Activated CD8-positive, alpha-beta memory T cell treated with anti-CD3 and anti-CD28 coated beads for 4 hours (primary cell): ENCODE results near the gene CFAP45.
"Not testable (repeated sequence)": the region's sequence is repeated elsewhere in the genome, so short reads cannot be mapped to it uniquely, and the experiment has no call there.

Source experiments
- DNase-seq, 2 donors: peaks; one replicate each; pipeline ENCODE4 v3.0.0-alpha.2; 2020; ENCODE audit warnings: low read depth in 2 of 2

CFAP45 gene

DNA sequence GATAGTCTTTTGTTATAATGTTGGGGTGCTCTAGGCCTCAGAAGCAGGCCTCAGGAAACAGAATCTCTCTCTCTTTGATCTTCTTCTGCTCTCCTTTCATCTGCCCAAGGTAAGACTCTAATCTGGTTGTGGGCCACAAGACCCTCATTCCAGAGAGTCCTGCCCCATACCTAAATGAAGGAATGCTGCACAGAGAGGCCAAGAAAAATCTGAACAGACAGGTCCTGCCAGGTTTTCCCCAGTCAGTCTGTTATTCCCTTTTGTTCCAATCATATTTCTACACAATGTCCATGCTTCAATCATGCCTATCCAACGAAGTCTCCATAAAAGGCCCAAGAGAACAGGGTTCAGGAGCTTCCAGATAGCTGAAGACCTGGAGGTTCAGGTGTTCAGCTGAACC lies 7.0 kb upstream of the CFAP45 start:
- DNase-seq, result no peak

DNA sequence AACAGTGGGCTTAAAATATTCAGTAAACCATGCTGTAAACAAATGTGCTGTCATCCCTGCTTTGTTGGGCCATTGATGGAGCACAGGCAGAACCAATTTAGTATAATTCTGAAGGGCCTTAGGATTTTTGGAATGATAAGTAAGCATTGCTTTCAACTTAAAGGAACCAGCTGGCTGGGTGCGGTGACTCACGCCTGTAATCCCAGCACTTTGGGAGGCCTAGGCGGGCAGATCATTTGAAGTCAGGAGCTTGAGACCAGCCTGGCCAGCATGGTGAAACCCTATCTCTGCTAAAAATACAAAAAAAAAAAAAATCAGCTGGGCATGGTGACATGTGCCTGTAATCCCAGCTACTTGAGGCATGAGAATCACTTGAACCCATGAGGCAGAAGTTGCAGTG lies 4.1 kb upstream of the CFAP45 start:
- DNase-seq, result not testable (repeated sequence)

- DNase-seq, result no peak
These were observed 2.6 kb upstream of the CFAP45 start for GRCh38 chr1:159902541-159902940.

GRCh38 chr1:159900755-159901360 lies 893 bp upstream of the CFAP45 start:
- no peak for DNase-seq

DNA sequence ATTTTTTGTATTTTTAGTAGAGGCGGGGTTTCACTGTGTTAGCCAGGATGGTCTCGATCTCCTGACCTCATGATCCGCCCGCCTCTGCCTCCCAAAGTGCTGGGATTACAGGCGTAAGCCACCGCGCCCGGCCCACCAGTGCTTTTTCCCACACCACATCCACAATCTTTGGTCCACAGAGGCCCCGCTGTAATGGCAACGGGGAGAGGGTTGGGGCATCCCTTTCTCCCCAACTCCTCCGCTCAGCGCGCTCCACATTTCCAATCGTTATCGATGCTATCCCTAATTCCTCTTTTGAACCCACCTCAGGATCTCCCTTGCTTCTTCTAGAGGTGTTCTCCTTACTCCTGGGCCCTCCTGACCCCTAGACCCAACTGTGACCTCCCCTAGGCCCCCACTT lies 331 bp downstream of the CFAP45 start:
- not testable (repeated sequence) for DNase-seq

- DNase-seq, result no peak
These were observed 1.4 kb downstream of the CFAP45 start for GRCh38 chr1:159898527-159898926.

DNA sequence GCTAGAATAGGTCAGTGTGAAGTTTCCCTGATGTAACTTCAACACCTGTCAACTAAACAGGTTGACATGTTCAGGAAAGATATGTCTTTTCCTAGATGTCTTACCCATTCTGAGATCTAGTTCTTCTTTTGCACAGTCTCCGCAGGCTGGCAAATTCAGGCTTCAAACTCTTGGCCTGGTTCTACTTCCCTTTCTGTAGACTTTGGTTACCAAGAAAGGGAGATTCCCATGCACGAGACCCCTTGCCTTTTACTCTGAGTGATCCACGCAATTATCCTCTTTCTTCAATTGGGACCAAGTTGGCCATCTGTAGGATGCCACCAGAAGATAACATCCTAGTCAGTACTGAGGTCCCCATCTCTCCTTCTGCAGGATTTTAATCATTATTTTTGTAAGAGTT lies 2.0 kb downstream of the CFAP45 start:
- DNase-seq, result no peak

DNA sequence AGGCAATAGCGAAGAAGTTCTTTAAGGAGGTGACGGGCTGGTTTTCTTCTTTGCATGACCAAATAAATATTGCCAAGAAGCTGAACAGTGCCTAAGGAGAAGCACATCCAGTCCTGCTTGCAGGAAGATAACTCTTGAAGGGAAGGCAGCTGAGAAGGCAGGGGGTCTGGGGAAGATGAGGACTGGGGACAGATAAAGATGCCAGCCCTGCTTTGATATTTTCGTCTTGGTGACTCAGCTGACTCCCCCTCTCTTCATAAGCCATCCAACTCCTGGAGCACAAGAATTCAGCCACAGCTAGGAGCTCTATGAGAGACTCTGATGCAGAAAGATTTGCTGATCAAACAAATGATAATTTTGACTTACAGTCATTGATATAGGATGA lies 3.4 kb downstream of the CFAP45 start:
- no peak for DNase-seq

DNA sequence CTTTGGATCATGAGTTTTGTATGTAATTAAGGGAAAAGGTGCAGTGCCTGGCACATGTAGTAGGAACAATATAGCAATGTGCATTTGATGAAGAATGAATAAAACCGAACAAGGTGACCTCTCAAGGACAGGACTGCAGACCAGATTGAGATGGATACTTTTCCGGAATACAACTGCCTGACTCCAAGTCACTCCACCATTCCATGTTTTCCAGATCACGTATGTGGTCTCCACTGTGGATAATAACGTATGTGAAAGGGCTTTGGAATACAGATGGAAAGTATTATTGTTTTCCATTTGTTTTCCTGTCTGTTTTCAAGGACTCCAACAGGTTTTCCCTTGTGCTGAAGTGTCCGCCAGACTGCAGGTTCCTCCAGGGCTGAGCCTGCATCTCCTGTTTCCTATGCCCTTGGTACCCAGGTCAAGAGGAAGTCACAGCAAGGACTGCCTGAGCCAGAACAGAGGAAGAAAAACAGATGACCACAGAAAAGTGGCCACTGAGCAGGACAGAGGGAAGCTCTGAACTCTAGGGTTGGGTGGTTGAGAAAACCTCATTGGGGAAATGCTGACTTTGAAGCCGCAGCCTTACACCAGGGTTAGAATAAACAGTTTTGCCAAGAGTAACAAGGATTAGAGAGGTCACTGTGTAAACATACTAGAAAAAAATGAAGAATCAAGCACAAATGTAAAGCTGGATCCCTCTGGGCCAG lies 4.0 kb downstream of the CFAP45 start:
- no peak for DNase-seq

- no peak for DNase-seq
These were observed 4.7 kb downstream of the CFAP45 start for GRCh38 chr1:159895286-159895685.

DNA sequence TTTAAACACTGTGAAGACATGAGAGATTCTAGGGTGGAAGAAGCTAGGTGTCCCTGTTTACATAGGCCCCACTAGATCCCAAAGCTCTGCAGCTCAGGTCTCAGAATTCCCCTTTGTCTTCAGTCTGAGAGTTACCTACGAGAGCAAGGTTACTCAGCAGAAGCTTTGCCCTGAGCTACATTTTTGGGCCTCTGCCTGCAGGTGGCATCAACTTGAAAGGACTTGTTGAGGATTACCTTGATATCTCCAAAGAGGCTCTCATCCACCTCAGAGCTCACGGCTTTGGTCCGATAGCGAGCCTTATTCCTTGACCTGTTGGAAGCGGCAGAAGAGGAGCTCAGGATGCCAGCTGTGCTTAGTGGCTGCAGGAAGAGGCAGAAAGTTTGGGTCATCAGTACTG lies 7.0 kb downstream of the CFAP45 start:
- DNase-seq, result no peak

GRCh38 chr1:159891275-159892157 lies 8.4 kb downstream of the CFAP45 start:
- DNase-seq, result peak; percentile 55 to 59

DNA sequence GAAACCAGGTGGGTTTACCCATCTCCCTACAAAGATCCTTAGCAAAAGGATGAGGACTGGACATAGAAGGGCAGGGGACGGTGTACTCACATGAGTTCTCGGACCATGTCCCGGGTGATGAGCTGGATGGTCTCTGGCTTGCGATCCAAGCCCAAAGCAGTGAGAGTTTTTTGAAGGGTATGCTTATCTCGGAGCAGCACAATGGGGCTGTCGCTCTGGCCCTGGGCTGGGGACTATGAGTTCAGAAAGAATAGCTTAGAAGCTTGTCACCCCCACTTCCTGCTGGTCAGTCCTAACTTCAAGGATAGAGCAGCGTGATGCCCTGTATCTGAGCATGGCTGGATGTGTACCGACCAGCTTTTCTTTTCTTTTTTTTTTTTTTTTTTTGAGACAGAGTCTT lies 9.6 kb downstream of the CFAP45 start:
- no peak for DNase-seq

DNA sequence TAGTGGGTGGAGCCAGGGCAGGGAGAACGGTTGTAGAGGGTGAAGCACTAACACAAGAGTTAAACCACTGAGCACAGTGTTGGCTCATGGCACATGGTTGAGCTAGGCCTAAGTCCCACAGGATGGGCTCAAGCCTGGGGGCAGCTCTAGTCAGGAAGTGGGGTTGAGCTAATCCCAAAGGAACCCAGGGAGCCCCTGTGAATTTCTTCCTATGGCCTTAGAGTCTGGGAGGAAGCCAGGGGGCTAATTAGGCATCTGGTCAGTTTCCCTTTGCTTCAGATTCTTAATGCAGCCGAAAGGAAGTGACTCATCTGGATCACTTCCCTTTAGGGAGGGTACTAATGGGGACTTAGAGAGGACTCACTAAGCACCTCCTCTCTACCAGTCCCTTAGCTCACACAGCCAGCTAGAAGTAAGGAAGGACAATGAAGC lies 10.1 kb downstream of the CFAP45 start:
- no peak for DNase-seq

DNA sequence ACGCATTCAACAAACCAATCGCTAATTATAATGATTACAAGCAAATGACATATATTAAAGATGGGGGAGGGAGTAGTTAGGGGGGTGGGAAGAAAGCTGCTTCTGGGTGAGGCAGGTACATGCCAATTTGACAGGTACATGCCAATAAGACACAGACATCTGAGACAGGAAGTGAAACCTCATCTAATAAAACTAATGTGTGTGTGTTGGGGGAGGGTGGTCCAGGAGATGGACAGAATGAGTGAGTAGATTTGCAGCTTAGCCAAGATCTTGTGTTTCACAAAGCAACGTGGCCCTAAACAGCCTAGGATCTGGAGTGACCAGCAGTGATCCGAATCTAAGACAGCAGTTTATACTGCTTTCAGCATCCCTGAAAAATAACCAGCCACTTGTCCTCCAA lies 10.8 kb downstream of the CFAP45 start:
- DNase-seq, result no peak

GRCh38 chr1:159884296-159884695 lies 15.7 kb downstream of the CFAP45 start:
- DNase-seq, result no peak

DNA sequence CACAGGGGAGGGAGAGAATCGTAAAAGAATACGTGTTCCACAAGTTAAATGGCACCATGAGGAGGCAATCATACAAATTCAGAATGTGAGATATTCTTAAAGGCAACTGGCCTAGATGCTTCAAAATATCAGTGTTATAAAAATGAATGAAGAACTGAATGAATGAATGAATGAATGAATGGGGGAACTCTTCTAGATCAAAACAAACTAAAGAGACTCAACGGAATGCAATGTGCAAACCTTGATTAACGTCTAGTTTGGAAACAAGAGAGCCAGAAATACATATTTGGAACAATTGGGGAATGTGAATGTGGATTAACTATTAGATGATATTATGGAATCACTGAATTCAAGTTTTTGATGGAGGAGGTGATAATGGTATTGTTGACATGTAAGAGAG lies 16.8 kb downstream of the CFAP45 start:
- DNase-seq, result no peak

DNA sequence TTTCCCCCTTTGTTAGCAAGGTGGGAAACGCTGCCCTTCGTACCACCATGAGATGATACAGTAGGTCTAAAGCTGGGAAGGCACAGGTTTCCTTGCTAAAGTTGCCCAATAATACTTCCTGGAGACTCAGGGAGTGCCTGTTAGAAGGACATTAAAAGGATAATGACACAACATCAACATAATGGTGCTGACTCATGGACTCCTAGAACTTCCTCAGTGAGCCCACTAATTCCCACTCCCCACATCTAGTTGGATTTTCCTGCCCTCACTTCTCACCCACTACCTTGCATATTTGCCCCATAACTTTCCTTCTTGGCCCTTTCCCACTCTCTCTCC lies 17.5 kb downstream of the CFAP45 start:
- no peak for DNase-seq

DNA sequence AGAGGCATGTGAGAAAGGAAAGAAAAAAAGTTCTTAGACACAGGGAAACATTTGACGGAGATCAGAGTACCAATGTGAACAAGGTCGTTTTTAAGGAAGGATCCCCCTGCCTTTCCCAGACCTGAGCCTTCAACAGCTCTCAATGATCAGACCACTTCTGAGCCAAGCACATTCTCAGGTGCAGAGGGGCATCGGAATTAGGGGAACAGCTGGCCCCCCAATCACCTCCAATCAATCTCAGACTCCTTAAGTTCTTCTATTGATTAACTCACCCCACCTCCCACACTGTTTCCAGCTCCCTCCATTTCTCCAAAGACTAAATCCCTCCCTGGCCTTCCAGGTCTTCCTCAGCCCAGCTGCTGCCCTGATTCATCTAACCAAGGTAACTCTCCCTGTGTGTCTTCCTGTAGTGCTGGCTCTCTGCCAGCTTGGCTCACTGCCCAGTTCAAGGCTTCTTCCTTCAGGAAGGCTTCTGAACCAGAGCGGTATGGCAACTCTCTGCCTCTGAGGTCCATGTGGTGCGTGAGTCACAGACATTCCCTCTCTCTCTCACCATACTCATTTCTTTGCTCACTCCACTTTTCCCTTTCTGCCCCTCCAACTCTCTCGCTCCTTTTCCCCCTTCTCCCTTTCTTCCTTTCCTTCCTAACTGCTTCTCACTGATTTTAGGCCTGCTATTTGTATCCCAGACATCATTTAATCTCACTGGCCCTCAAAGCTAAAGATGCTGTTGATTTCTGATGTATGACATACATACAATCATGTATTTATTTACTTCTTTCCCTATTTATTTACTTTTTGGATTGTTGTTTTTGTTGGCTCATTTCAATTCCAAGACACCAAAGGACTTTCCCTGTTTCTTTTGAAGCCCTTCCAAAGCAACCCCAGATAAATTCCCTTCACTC lies 18.1 kb downstream of the CFAP45 start:
- DNase-seq, result no peak

GRCh38 chr1:159880430-159880829 lies 19.5 kb downstream of the CFAP45 start:
- DNase-seq, result no peak

DNA sequence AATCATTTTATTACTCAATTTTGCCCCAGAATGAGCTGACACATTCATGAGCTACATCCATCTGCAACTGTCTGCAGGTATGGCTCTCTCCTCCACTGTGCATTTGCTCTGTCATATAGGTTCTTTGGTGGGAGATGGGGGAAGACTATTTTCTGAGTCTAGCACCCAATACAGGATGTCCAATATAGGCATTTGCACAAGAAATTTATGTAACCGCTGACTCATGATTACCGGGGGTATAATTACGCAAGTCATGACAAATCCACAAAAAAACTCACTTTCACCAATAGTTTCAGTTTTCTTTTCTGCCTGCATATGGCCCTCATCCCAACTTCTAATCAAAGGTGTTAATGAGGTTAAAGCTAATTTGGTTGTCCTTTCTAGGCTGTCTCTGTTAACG lies 20.0 kb downstream of the CFAP45 start:
- no peak for DNase-seq

GRCh38 chr1:159879136-159879535 lies 20.8 kb downstream of the CFAP45 start:
- DNase-seq, result no peak
